ENCODE data around the gene C3orf22. TPM values are rescaled to one million over a fixed set of nuclear protein-coding genes. Genes with fewer than 3 reads are reported as not detected.

The C3orf22 gene
- total RNA-seq, 2 donors from 2014 or later = not detected

DNA sequence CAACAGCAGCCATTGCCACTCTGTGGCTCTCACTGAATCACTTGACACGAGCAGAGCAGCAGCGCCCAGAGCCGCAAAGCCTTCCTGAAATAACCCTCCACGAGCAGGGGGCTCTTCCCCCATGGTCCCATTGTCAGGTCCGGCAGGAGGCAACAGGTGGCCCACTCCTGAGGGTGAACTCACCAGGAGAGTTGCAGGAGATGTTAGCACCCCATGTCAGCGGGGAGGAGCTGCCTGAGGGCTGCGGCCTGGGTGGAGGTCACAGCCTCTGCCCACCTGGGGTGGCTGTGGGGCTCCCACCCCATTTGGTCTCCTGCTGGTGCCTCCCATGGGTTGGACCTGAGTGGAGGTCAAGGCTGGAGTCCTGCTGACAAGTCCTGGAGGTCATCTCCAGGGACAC lies 12.3 kb upstream of the C3orf22 start:
- H3K36me3 Mint-ChIP-seq (ENCODE audit: insufficient read depth in 2 of 2) = no peaks in the 10 kb centered on the region
- no peak overlapping the region for H3K27ac Mint-ChIP-seq
- H3K9me3 Mint-ChIP-seq = no peaks in the 10 kb centered on the region
- ATAC-seq (replicated peaks in 1 of 2) (no peak), DNase-seq (no peak)
- no peaks in the 10 kb centered on the region for H3K4me1 Mint-ChIP-seq (ENCODE audit: low read depth)
- H3K27me3 Mint-ChIP-seq (ENCODE audit: low read depth) = peaks cover 6% of the 10 kb centered on the region
- H3K4me3 Mint-ChIP-seq = no peak overlapping the region

DNA sequence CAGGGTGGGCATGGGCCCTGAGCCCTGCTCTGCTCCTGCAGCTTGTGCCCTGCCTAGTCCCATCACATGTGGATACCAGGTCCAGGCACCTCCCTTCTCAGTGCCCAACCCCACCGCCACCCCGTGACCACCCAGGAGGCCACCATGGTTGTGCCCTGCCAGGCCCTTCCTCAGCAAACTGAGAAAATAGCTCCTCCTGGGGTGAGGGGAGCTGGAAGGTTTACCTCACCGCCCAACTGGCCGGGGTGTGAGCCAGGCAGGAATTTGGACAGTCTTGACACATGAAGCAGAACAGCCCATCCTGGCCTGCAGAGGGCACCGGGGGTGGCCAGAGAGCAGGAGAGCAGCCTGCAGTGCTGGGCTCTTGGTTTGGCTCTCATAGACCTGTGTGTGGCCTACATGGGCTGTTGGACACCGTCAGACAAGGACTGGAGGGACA lies 11.4 kb upstream of the C3orf22 start:
- Mint-ChIP-seq H3K27ac (no peak overlapping the region), H3K4me1 (ENCODE audit: low read depth) (no peaks in the 10 kb centered on the region), H3K27me3 (ENCODE audit: low read depth) (peaks cover 6% of the 10 kb centered on the region), H3K36me3 (ENCODE audit: insufficient read depth in 2 of 2) (no peaks in the 10 kb centered on the region), H3K9me3 (no peaks in the 10 kb centered on the region), H3K4me3 (no peak overlapping the region)
- ATAC-seq (replicated peaks in 1 of 2) (no peak), DNase-seq (no peak)

DNA sequence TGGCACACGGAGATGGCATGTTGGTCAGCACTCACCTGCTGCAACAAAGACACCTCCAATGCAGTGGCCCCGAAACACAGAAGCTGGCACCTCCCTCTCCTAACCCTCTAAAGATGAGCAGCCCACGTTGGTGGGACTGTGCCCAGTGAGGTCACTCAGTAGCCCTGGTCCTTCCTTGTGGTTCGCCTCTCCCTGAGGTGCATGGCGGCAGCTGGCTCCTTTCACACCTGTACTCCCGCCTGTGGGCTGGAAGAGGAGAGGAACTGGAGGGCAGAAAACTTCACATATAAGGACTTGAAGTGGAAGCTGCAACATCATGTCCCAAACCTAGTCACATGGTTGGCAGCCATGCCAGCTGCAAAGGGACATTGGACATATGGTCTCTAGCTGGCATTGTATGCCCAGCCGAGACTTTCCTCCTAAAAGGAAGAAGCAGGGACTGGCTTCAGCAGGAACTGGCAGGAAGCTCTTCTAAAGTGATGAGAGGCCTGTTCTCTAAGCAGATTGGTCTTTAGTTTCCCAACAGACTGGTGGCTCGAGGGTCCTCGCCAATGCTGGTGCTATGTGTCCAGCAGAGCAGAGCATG lies 10.8 kb upstream of the C3orf22 start:
- H3K36me3 Mint-ChIP-seq (ENCODE audit: insufficient read depth in 2 of 2) = no peaks in the 10 kb centered on the region
- H3K27ac Mint-ChIP-seq = no peak overlapping the region
- DNase-seq = no peak
- peaks cover 6% of the 10 kb centered on the region for H3K27me3 Mint-ChIP-seq (ENCODE audit: low read depth)
- H3K9me3 Mint-ChIP-seq = no peaks in the 10 kb centered on the region
- H3K4me3 Mint-ChIP-seq = no peak overlapping the region
- no peaks in the 10 kb centered on the region for H3K4me1 Mint-ChIP-seq (ENCODE audit: low read depth)
- no peak for ATAC-seq (replicated peaks in 1 of 2)

DNA sequence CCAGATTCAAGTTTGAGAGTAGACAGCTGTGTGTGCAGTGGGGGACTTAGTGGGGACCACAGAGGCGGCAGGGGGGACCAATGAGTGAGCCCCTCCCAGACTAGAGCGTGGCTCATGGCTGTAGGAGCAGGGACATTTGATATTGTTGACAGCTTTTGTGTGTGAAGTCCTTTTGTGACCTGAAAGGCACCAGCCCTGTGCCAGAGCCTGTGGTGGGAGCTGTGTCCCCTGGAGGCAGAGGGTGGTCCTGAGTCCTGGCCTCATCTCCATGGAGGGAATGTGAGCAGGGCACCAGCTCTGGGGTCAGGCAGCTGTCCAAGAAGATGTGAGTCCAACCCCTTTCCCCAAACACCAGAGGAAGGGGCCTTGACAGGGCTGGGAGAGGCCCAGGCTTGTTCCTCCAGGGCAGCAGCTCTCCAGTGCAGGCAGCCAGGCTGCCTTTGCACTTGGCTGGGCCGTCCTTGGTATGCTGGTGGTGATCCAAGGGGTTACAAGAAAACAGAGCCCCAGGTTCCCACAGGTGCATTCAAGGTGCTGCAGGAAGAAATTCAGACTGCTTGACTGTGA lies 10.1 kb upstream of the C3orf22 start:
- no peak for DNase-seq
- ATAC-seq (replicated peaks in 1 of 2) = no peak
- H3K4me1 Mint-ChIP-seq (ENCODE audit: low read depth) = no peaks in the 10 kb centered on the region
- no peaks in the 10 kb centered on the region for H3K36me3 Mint-ChIP-seq (ENCODE audit: insufficient read depth in 2 of 2)
- H3K27ac Mint-ChIP-seq = no peak overlapping the region
- no peak overlapping the region for H3K4me3 Mint-ChIP-seq
- H3K27me3 Mint-ChIP-seq (ENCODE audit: low read depth) = peaks cover 6% of the 10 kb centered on the region
- no peaks in the 10 kb centered on the region for H3K9me3 Mint-ChIP-seq

DNA sequence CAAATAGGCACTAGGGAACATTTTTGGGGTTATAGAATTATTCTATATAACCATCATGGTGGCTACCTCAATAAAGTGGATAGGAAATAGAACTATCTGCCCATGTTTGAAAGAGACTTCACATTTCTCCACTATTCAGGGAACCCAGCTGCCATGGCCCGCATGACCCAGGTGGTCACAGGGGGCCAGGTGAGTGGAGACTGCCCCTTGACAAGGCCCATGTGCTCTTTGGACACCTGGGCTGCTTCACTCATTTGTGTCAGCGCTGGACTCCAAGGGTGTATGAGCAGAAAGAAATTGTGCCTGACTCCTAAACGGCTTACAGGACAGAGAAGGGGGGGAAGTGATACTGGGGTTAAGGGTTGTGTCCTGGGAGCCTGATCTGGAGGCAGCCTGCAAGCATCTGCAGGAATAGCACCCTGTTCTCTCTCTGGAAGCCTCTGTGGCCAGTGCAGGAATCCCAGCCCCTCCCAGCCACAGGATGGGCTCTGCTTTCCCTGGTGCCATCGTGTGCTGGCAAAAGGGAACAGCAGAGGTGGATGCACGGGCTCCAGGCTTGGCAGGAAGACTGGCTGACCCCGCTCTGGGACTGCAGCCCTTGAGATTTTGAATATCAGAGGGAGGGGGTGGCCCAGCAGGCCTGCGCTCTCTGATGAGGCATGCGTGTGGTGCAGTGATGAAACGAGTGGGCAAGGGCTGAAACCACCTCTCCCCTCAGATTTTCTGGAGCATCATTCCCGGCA lies 9.1 kb upstream of the C3orf22 start:
- Mint-ChIP-seq H3K4me1 (ENCODE audit: low read depth) (no peaks in the 10 kb centered on the region), H3K36me3 (ENCODE audit: insufficient read depth in 2 of 2) (peaks cover 0 to 4% of the 10 kb centered on the region in 2 donors), H3K4me3 (no peak overlapping the region), H3K27ac (no peak overlapping the region), H3K9me3 (peaks cover 0 to under 1% of the 10 kb centered on the region in 2 donors), H3K27me3 (ENCODE audit: low read depth) (peaks cover 9% of the 10 kb centered on the region)
- DNase-seq (no peak), ATAC-seq (replicated peaks in 1 of 2) (no peak)

DNA sequence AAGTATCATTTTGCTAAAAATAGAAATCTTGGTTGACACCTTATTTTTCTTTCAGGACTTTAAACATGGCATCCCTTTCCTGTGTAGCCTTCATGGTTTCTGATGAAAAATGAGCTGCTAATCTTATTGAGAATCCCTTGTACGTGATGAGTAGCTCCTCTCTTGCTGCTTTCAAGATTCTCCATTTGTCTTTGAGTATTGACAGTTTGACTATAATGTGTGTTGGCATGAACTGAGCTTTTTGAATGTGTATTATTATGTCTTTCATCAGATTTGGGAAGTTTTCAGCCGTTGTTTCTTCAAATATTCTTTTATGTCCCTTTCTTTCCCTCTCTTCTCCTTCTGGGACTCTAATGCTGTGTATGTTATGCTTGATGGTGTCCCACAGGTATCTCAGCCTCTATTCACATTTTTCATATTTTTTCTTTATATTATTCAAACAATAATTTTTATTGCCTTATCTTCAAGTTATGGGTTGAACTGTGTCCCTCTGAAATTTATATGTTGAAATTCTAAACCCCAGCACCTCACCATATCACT lies 4.1 kb upstream of the C3orf22 start:
- ATAC-seq (replicated peaks in 1 of 2) (no peak), DNase-seq (no peak)
- H3K9me3 Mint-ChIP-seq = peaks cover 1 to 5% of the 10 kb centered on the region in 2 donors
- no peak overlapping the region for H3K27ac Mint-ChIP-seq
- peaks cover 6% of the 10 kb centered on the region for H3K27me3 Mint-ChIP-seq (ENCODE audit: low read depth)
- peaks cover 1 to 6% of the 10 kb centered on the region in 2 donors for H3K36me3 Mint-ChIP-seq (ENCODE audit: insufficient read depth in 2 of 2)
- no peak overlapping the region for H3K4me3 Mint-ChIP-seq
- no peaks in the 10 kb centered on the region for H3K4me1 Mint-ChIP-seq (ENCODE audit: low read depth)

DNA sequence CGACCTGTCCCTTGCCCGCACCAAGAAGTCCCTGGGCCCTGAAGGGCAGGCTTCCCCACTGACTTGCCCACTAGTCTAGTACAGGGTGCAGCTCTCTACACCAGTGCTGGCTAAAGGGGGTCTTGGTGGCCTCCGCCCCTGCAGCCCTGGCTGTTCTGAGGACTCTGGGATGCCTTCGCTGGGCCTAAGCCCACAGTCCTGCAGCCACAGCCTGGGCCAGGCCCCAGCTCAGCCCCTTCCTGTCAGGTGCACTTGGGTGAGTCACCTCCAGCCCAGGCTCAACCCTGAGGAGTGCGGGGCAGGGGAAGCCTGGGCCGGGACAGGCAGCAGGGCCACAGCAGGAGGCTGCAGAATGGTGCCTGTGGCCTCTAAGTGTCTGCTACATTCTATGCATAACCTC lies 971 bp downstream of the C3orf22 start:
- ATAC-seq (replicated peaks in 1 of 2) (no peak), DNase-seq (no peak)
- Mint-ChIP-seq H3K27ac (no peak overlapping the region), H3K4me3 (no peak overlapping the region), H3K9me3 (peaks cover 1 to 3% of the 10 kb centered on the region in 2 donors), H3K27me3 (ENCODE audit: low read depth) (peaks cover 2% of the 10 kb centered on the region), H3K36me3 (ENCODE audit: insufficient read depth in 2 of 2) (peaks cover under 1 to 1% of the 10 kb centered on the region in 2 donors), H3K4me1 (ENCODE audit: low read depth) (no peaks in the 10 kb centered on the region)

DNA sequence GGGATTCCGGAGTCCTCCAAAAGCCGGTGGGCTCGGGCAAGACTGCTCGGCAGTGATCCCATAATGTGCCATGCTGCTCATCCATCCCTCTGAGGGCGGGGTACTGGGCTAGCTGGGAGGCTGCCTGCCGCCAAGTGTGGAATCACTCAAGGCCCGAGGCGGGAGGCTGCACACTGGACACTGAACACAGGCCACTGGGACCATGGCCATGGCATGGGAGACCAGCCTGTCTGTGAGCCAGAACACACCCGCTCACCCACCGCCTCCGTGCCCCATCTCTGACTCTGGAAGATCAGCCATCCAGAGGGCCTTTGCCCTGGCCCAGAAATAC lies 1.4 kb downstream of the C3orf22 start:
- Mint-ChIP-seq H3K4me3 (no peak overlapping the region), H3K27ac (no peak overlapping the region), H3K27me3 (ENCODE audit: low read depth) (no peaks in the 10 kb centered on the region), H3K4me1 (ENCODE audit: low read depth) (no peaks in the 10 kb centered on the region), H3K9me3 (peaks cover 1 to 2% of the 10 kb centered on the region in 2 donors), H3K36me3 (ENCODE audit: insufficient read depth in 2 of 2) (no peaks in the 10 kb centered on the region)
- no peak for DNase-seq
- ATAC-seq (replicated peaks in 1 of 2) = no peak

DNA sequence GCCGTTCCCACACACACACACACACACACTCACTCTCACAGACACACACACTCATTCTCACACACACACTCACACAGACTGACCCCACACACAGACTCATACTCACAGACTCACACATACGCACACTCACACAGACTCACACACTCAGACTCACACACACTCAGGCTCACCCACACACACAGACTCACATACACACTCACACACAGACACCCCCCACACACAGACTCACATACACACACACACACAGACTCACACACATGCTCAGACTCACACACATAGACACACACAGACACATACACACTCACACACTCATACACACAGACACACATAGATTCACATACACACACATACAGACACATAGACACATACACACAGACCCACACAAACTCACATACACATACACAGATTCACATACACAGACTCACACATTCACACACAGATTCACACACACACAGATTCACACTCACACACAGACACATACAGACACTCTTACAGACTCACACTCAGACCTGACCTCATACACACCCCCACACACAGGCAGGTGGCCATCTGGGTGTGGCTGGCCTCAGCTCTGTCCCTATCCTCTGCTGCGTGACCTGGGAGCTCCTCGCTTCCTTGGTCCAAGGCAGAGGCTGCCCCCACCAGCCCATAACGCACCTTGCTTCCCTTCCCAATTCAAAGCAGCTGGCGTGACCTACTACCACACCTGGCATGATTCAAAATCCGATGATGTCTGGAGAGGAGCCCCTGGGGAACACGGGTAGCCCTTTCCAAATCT lies 1.9 kb downstream of the C3orf22 start:
- no peaks in the 10 kb centered on the region for H3K4me1 Mint-ChIP-seq (ENCODE audit: low read depth)
- H3K36me3 Mint-ChIP-seq (ENCODE audit: insufficient read depth in 2 of 2) = no peaks in the 10 kb centered on the region
- DNase-seq = no peak
- H3K4me3 Mint-ChIP-seq = no peak overlapping the region
- ATAC-seq (replicated peaks in 1 of 2) = no peak
- H3K27ac Mint-ChIP-seq = no peak overlapping the region
- H3K27me3 Mint-ChIP-seq (ENCODE audit: low read depth) = no peaks in the 10 kb centered on the region
- H3K9me3 Mint-ChIP-seq = peaks cover 0 to 2% of the 10 kb centered on the region in 2 donors

DNA sequence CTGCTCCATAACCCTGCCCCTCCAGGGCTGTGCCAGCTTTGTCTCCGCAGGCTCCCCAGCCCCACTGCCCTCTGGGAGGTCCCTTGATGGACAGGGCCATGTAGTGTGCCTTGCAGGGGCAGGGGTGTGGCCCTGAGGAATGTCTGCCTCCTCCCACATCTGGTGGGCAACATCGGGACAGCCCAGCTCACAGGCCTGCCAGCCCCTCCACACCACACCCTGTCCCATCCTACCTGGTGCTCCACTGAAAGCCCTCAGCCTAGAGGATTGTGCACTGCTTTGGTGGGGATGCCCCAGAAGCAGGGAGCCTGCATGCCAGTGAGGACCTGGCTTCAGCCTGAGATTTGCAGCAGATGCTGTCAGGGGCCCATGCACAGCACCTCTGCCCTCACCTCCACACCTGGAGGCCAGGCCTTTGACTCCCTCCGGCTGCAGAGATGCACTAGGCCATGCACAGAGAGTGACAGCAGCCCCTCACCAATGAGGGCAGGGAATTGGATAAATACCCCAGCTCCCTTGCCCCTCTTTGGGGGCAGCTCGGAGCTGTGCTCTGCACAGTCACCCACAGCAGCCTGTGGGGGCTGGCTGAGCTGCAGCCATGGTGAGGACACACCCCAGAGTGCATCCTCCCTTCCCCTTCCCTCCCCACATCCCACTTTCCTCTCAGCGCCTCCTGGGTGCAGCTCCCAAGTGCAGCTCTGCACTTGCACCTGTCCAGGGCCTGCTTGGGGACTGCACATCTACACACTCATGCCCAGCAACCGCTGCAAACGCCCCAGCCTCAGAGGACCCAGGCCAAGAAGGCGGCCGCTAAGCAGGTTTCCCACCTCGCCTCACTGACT lies 2.7 kb downstream of the C3orf22 start:
- Mint-ChIP-seq H3K9me3 (no peaks in the 10 kb centered on the region), H3K4me1 (ENCODE audit: low read depth) (no peaks in the 10 kb centered on the region), H3K36me3 (ENCODE audit: insufficient read depth in 2 of 2) (no peaks in the 10 kb centered on the region), H3K27ac (no peak overlapping the region), H3K27me3 (ENCODE audit: low read depth) (no peaks in the 10 kb centered on the region), H3K4me3 (no peak overlapping the region)
- no peak for ATAC-seq (replicated peaks in 1 of 2)
- no peak for DNase-seq

DNA sequence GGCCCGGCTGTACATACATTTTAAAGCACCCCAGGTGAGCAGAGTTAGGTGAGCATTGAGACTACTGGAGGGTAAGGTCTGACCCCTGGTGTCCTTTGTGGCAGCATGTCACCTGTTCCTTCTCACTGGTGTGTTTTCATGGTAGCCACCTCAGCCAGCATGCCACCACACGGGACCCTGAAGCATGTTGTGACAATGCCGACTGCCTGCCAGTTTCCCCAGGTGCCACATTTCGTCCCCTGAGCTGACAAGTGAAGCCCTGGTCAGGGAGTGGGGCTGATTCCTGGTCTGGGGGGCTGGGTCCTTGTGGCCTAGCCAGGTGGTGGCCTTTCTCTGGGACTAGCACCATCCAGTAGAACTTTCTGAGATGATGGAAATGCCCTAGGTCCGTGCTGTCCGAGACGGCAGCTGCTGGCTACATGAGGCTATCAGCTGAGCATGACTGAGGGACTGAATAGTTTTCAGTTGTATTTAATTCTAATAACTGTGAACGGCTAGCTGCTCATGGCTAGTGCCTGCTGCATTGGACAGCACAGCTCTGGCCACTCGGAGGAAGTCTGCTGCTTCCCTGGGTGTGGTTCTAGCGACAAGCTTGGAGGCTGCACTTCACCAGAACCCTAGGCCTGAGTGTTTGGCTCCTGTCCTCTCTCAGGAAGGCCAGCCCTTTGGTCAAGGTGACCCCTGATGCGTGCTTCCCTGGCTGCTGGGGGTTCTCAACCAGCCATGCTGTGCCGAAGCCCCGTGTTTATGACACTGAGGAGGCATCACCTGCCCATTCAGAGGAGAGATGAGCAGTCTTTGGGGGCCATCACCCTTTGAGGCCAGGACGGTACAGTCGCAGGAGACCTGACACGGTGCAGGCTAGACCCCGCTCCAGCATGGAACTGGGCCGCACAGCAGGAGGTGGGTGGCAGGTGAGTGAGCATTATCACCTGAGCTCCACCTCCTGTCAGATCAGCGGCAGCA lies 3.9 kb downstream of the C3orf22 start:
- H3K27me3 Mint-ChIP-seq (ENCODE audit: low read depth) = no peaks in the 10 kb centered on the region
- DNase-seq = no peak
- H3K36me3 Mint-ChIP-seq (ENCODE audit: insufficient read depth in 2 of 2) = no peaks in the 10 kb centered on the region
- no peak overlapping the region for H3K27ac Mint-ChIP-seq
- no peaks in the 10 kb centered on the region for H3K9me3 Mint-ChIP-seq
- no peaks in the 10 kb centered on the region for H3K4me1 Mint-ChIP-seq (ENCODE audit: low read depth)
- no peak overlapping the region for H3K4me3 Mint-ChIP-seq
- ATAC-seq (replicated peaks in 1 of 2) = no peak
